HUDEP-2 (cell line): ENCODE data around the gene PINK1.

ENCODE experiments used
- DNase-seq, 76 experiments: peaks; one replicate each; lab custom pipeline; 2025; ENCODE audit not compliant: unreplicated experiment in 76 of 76; lab: John Stamatoyannopoulos, UW

Gene PINK1

GRCh38 chr1:20700636-20701215 lies 67.5 kb downstream of the PINK1 start:
- no peak for DNase-seq
